Osteocyte (in vitro differentiated cells): ENCODE measurements around the gene ZDHHC11B. TPM values are rescaled to one million over a fixed set of nuclear protein-coding genes. Genes with fewer than 3 reads are reported as not detected.
"Not testable (repeated sequence)": the region's sequence is repeated elsewhere in the genome, so short reads cannot be mapped to it uniquely, and the experiment has no call there.

ENCODE experiments used
- DNase-seq: peaks from one replicate; pipeline ENCODE4 v3.0.0; 2021; ENCODE audit warnings: mixed read lengths; ENCODE audit not compliant: unreplicated experiment; ENCODE audit errors: extremely low spot score
- H3K27ac Mint-ChIP-seq: one replicate; pipeline ENCODE4 v1.8.0; 2021; ENCODE audit warnings: mild to moderate bottlenecking, mixed read lengths; ENCODE audit not compliant: unreplicated experiment
- H3K27me3 Mint-ChIP-seq: one replicate; pipeline ENCODE4 v1.8.0; 2021; ENCODE audit warnings: mixed read lengths; ENCODE audit not compliant: unreplicated experiment
- H3K36me3 Mint-ChIP-seq: one replicate; pipeline ENCODE4 v1.8.0; 2021; ENCODE audit warnings: mixed read lengths; ENCODE audit not compliant: unreplicated experiment
- H3K4me1 Mint-ChIP-seq: one replicate; pipeline ENCODE4 v1.8.0; 2021; ENCODE audit warnings: mixed read lengths; ENCODE audit not compliant: unreplicated experiment
- H3K4me3 Mint-ChIP-seq: one replicate; pipeline ENCODE4 v1.8.0; 2021; ENCODE audit warnings: mild to moderate bottlenecking, moderate library complexity, mixed read lengths; ENCODE audit not compliant: unreplicated experiment
- H3K9me3 Mint-ChIP-seq: one replicate; pipeline ENCODE4 v1.8.0; 2021; ENCODE audit warnings: mixed read lengths; ENCODE audit not compliant: unreplicated experiment
- CTCF ChIP-seq: fragments of 200-600 bp; sonication (generic); IDR thresholded peaks from 2 replicates; pipeline ENCODE4 v1.5.0; 2021; ENCODE audit warnings: antibody characterized with exemption, mild to moderate bottlenecking, moderate library complexity
- total RNA-seq: library from RNA; stranded (reverse); gene quantifications from 2 replicates; pipeline ENCODE4 v1.2.1, GENCODE V29; 2021

The ZDHHC11B gene
- total RNA-seq, 1 donor from 2014 or later: not detected

GRCh38 chr5:816176-816575 is 31.6 kb upstream of the ZDHHC11B start:
- Mint-ChIP-seq H3K9me3 (no peaks in the 10 kb centered on the region), H3K4me1 (no peaks in the 10 kb centered on the region), H3K4me3 (no peak overlapping the region), H3K27me3 (no peaks in the 10 kb centered on the region), H3K36me3 (no peaks in the 10 kb centered on the region), H3K27ac (no peak overlapping the region)
- no peak for TF ChIP-seq CTCF
- no peak for DNase-seq

- H3K36me3 Mint-ChIP-seq: no peaks in the 10 kb centered on the region
- no peaks in the 10 kb centered on the region for H3K27me3 Mint-ChIP-seq
- TF ChIP-seq CTCF: no peak
- no peaks in the 10 kb centered on the region for H3K9me3 Mint-ChIP-seq
- DNase-seq: no peak
- no peaks in the 10 kb centered on the region for H3K4me1 Mint-ChIP-seq
- no peak overlapping the region for H3K4me3 Mint-ChIP-seq
- no peak overlapping the region for H3K27ac Mint-ChIP-seq
Measured at GRCh38 chr5:815449-815848, 30.9 kb upstream of the ZDHHC11B start.

- H3K9me3 Mint-ChIP-seq, H3K27me3 Mint-ChIP-seq, DNase-seq, H3K27ac Mint-ChIP-seq, H3K4me1 Mint-ChIP-seq, H3K36me3 Mint-ChIP-seq, H3K4me3 Mint-ChIP-seq: not testable (repeated sequence)
Measured at GRCh38 chr5:813575-813974, 29.0 kb upstream of the ZDHHC11B start.

GRCh38 chr5:811384-811783 is 26.9 kb upstream of the ZDHHC11B start:
- not testable (repeated sequence) for H3K9me3 Mint-ChIP-seq, H3K36me3 Mint-ChIP-seq, DNase-seq, H3K4me3 Mint-ChIP-seq, H3K4me1 Mint-ChIP-seq, H3K27me3 Mint-ChIP-seq, H3K27ac Mint-ChIP-seq

- not testable (repeated sequence) for H3K4me1 Mint-ChIP-seq, H3K27ac Mint-ChIP-seq, DNase-seq, H3K4me3 Mint-ChIP-seq, H3K36me3 Mint-ChIP-seq, H3K27me3 Mint-ChIP-seq
- H3K9me3 Mint-ChIP-seq: peaks cover 15% of the 10 kb centered on the region
Measured at GRCh38 chr5:807719-808514, 23.4 kb upstream of the ZDHHC11B start.

GRCh38 chr5:801472-801871 is 16.9 kb upstream of the ZDHHC11B start:
- H3K9me3 Mint-ChIP-seq: peaks cover 15% of the 10 kb centered on the region

GRCh38 chr5:801055-801454 is 16.5 kb upstream of the ZDHHC11B start:
- peaks cover 15% of the 10 kb centered on the region for H3K9me3 Mint-ChIP-seq
- not testable (repeated sequence) for H3K27ac Mint-ChIP-seq, H3K4me1 Mint-ChIP-seq, H3K36me3 Mint-ChIP-seq, H3K27me3 Mint-ChIP-seq, H3K4me3 Mint-ChIP-seq, DNase-seq

More at GRCh38 chr5:801472-801871, 16.9 kb upstream of the ZDHHC11B start:
- no peak overlapping the region for H3K4me3 Mint-ChIP-seq
- H3K36me3 Mint-ChIP-seq: peaks cover 2% of the 10 kb centered on the region
- no peak overlapping the region for H3K27ac Mint-ChIP-seq
- no peaks in the 10 kb centered on the region for H3K4me1 Mint-ChIP-seq
- no peak for DNase-seq
- H3K27me3 Mint-ChIP-seq: peaks cover 5% of the 10 kb centered on the region
- TF ChIP-seq CTCF: no peak

- H3K27me3 Mint-ChIP-seq, H3K36me3 Mint-ChIP-seq, H3K4me3 Mint-ChIP-seq, H3K4me1 Mint-ChIP-seq, H3K27ac Mint-ChIP-seq, DNase-seq, H3K9me3 Mint-ChIP-seq: not testable (repeated sequence)
Measured at GRCh38 chr5:798505-799138, 14.1 kb upstream of the ZDHHC11B start.

GRCh38 chr5:797986-798385 is 13.5 kb upstream of the ZDHHC11B start:
- not testable (repeated sequence) for H3K27ac Mint-ChIP-seq, H3K36me3 Mint-ChIP-seq, H3K9me3 Mint-ChIP-seq, H3K4me3 Mint-ChIP-seq, H3K4me1 Mint-ChIP-seq, DNase-seq
- H3K27me3 Mint-ChIP-seq: peaks cover 13% of the 10 kb centered on the region
